Pulmonary artery endothelial cell (primary cell): Measurements from ENCODE around the gene NEUROG2. TPM values are rescaled to one million over a fixed set of nuclear protein-coding genes. Genes with fewer than 3 reads are reported as not detected.
"Not testable (repeated sequence)": the region's sequence is repeated elsewhere in the genome, so short reads cannot be mapped to it uniquely, and the experiment has no call there.

Source experiments
- DNase-seq: peaks from one replicate; pipeline ENCODE4 v3.0.0-alpha.2; 2011; ENCODE audit warnings: low read depth, low spot score
- total RNA-seq: library from RNA; depleted of rRNA; stranded (reverse); fragments of >200 nt; gene quantifications from 2 replicates; pipeline ENCODE4 v1.2.3, GENCODE V29; 2014

NEUROG2 gene
- not detected in 2 replicates for total RNA-seq

- no peak for DNase-seq
Measured at GRCh38 chr4:112516066-112516470, at the start of gene NEUROG2. TSS of gene NEUROG2 (minus strand) at chr4:112516180. CDS start at chr4:112515475, 705 bp downstream.

DNA sequence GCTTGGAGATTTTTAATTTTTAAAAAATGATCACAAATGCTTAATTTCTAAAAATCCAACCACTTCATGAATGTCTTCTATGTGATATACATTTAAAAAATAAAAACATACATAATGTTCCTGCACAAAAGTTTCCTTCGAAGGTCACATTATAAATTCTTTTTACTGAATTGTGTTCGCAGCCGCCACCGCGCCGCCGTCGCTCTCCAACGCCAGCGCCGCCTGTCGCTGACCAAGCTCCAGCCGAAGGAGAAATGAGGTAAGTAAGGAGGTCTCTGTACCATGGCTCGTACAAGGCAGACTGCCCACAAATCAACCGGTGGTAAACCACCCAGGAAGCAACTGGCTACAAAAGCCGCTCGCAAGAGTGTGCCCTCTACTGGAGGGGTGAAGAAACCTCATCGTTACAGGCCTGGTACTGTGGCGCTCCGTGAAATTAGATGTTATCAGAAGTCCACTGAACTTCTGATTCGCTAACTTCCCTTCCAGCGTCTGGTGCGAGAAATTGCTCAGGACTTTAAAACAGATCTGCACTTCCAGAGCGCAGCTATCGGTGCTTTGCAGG is 48.8 kb upstream of the NEUROG2 start:
- no peak for DNase-seq

DNA sequence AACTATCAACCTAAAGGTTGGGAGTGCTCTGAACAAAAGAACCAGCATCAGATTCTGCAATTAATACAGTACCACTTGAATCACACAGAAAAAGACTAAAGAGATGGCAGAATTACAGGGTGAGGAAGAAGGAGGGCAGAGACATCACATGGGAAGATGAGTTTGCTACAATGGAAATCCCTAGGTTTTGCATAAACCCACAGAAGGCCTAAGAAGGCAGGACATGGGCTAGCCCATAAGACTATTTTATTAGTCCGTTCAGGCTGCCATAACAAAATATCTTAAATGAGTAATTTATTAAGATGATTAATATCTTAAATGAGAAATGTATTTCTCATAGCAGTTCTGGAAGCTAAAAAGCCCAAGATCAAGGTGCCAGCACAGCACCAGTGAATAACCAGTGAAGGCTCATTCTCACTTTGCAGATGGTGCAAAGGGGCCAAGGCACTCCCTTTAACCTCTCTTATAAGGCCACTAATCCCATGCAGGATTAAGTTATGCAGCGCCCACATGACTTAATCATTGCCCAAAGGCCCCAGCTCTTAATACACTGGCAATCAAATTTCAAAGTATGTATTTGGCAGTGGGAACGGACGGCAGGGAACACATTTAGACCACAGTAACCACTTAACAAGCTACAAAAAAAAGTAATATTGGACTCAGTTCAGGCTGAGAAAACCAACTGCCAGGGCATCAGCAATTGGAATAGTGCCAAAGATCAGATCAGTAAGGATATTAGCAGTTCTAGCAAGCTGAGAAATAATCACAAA is 47.6 kb upstream of the NEUROG2 start:
- DNase-seq, result no peak

DNA sequence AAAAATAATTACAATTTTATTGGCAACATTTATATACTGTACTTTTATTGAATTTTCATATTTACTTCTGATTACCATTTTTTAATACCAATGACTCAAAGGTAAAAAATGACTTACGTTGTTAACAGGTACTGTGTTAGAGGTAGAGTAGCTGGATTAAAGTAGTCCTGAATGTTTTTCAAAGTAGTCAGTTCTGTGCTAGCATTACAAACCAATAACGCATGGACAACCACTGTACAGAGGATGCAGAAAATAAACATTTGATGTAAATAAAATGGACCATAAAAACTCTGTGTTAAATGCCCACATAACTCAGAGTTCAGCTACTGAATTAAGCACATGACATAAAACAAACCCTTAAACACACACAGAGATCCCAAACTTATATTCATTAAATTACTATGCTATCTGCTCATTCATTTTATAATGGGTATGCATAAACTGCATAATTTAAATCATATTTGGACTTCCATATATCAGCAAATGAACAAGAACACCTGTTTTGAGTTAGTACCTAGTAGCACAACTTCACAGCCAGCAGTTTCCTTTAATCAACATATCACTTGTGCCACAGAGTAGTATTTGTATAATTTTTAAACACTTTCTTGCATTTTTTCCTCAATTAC is 46.4 kb upstream of the NEUROG2 start:
- no peak for DNase-seq

GRCh38 chr4:112560084-112560483 is 44.1 kb upstream of the NEUROG2 start:
- DNase-seq, result no peak

DNA sequence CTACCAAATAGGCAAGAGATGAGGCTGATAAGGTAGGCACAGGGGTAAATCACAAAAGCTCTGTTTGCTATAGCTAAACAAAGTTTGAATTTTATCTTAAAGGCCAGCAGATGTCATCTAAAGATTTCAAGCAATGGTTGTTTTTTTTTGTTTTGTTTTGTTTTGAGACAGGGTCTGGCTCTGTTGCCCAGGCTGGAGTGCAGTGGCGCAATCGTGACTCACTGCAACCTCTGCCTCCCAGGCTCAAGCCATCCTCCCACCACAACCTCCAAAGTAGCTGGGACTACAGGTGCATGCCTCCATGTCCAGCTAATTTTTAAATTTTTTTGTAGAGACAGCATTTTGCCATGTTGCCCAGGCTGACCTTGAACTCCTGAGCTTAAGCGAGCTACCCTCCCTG is 43.1 kb upstream of the NEUROG2 start:
- DNase-seq, result no peak

DNA sequence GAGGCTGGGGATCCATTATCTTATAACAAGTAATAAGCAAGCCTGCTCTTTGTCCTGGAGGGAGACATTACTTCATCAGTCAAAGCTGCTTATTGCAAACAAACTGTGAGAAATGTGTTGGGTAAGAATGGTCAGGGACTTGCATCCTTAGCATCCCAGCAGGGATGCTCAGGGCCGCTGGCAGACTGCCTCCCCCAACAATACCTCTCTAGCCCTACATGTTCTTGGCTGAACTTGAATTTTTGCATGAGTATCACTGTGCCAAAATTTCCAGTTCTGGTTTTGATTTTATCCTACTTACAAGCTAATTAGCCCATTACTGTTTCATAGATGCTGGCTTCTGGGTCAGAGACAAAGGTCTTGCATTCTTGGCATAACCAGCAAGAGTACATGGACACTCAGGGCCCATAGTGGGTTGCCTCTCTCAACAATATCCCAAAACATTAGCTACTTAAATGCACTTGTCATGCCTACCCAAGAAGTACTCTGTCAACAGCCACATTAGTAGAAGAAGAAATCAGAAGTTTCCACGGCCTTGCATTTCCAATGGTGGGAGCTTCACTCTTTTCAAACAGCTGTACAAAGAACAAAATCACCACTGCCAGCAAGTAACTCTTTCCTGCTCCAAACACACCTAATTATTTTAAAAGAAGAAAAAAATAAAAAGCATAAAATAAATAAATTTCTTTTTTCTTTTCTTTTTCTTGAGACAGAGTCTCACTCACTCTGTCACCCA is 41.9 kb upstream of the NEUROG2 start:
- DNase-seq, result no peak

DNA sequence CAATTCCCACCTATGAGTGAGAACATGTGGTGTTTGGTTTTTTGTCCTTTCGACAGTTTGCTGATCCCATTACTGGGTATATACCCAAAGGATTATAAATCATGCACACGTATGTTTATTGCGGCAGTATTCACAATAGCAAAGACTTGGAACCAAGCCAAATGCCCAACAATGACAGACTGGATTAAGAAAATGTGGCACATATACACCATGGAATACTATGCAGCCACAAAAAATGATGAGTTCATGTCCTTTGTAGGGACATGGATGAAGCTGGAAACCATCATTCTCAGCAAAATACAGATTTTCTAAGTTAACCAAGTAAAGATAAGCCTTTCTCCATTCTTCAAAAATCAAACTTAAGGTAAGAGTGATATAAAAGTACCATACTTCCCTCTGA is 38.3 kb upstream of the NEUROG2 start:
- not testable (repeated sequence) for DNase-seq

- no peak for DNase-seq
Measured at GRCh38 chr4:112552668-112553067, 36.7 kb upstream of the NEUROG2 start.

DNA sequence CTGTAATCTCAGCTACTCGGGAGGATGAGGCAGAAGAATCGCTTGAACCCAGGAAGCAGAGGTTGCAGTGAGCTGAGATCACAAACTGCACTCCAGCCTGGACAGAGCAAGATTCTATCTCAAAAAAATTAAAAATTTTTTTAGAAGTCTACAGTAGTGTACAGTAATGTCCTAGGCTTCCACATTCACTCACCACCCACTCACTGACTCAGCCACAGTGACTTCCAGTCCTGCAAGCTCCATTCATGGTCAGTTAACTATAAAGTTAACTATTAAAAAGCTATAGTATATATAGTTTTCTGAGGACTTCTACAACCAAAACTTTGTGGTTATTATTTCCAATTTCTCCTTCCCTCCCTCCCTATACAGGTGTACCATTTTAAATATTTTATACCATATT is 34.7 kb upstream of the NEUROG2 start:
- no peak for DNase-seq

GRCh38 chr4:112546476-112546875 is 30.5 kb upstream of the NEUROG2 start:
- DNase-seq, result no peak

DNA sequence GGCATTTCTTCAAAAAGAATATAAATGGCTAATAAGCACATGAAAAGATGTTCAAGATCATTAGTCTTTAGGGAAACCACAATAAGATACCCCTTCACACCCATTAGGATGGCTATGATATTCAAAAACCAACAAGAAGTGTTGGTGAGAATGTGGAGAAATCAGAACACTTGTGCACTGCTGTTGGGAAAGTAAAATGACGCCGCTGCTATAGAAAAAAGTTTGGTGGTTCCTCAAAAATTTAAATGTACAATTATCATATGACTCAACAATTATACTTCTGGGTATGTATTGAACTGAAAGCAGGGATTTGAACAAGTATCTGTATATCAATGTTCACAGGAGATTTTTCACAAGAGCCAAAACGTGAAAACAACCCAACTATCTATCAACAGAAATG is 29.4 kb upstream of the NEUROG2 start:
- DNase-seq, result no peak

GRCh38 chr4:112540695-112541094 is 24.7 kb upstream of the NEUROG2 start:
- no peak for DNase-seq

GRCh38 chr4:112536123-112536522 is 20.1 kb upstream of the NEUROG2 start:
- no peak for DNase-seq

DNA sequence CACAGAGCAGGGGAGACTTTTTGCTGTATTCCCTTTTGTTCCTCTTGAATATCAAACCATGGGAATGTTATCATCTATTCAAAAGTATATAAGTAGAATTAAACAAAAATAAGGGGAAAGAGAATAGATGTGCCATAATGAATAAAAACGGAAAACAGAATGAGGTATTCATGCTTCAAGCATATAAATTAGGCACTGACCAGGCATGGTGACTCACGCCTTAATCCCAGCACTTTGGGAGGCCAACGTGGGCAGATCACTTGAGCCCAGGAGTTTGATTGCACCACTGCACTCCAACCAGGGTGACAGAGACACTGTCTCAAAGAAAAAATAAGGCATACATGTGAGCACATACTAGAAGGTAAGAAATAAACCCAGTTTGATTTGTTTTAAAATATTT is 16.3 kb upstream of the NEUROG2 start:
- no peak for DNase-seq

GRCh38 chr4:112531146-112531545 is 15.2 kb upstream of the NEUROG2 start:
- no peak for DNase-seq

- DNase-seq, result no peak
Measured at GRCh38 chr4:112526061-112526460, 10.1 kb upstream of the NEUROG2 start.

DNA sequence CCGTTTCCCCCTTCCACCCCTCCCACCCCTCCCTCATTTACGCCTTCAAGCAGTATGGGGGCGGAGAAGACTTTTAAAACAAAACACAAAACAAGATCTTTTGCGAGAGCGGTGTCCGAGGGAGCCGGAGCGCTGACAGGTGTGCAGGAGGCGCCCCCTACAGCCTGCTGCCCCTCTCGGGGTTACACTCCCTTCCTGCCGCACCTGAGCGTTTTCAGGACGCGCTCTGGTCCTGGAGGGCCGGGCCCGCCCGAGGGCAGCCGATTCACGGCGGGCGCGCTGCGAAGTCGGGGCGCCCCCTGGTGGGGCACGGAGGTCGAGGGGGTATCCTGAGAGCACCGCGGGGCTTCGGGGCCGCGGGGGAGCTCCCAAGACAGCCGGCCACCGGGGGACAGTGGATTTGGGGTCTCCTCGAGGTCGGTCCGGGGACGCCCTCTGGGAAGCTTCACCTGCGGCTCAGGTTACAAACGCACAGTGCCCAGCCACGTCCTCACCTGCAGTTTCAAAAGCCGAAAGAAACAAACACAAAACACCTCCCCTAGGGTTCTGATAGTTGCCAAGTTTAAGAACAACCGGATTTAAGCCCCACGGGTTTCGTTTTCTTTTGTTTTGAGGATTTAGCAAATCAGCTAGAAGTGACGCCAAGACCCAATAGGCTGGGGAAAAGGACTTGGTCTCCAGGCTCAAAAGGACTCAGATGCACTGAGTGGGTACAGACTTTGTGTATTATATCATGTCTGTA is 8.0 kb upstream of the NEUROG2 start:
- DNase-seq, result no peak

GRCh38 chr4:112523008-112523721 is 7.2 kb upstream of the NEUROG2 start:
- no peak for DNase-seq

- DNase-seq, result not testable (repeated sequence)
Measured at GRCh38 chr4:112522431-112522830, 6.5 kb upstream of the NEUROG2 start.
